HepG2 (cell line): ENCODE data around the gene RNF6. TPM values are rescaled to one million over a fixed set of nuclear protein-coding genes. Genes with fewer than 3 reads are reported as not detected.

Source experiments
- BCL6 ChIP-seq: IDR thresholded peaks from 2 replicates; pipeline ENCODE4 v1.6.1; 2016; ENCODE audit warnings: missing genetic modification reagents, missing compliant biosample characterization
- CENPX ChIP-seq: sonication (generic); formaldehyde crosslinking; IDR thresholded peaks from 2 replicates; pipeline ENCODE4 v1.9.0; 2021; ENCODE audit warnings: mild to moderate bottlenecking, missing genetic modification reagents, moderate library complexity
- DPF2 ChIP-seq: sonication (generic); formaldehyde crosslinking; IDR thresholded peaks from 2 replicates; pipeline ENCODE4 v1.4.0; 2020; ENCODE audit warnings: mild to moderate bottlenecking, low read depth, missing genetic modification reagents, borderline replicate concordance
- E2F1 ChIP-seq: sonication (generic); formaldehyde crosslinking; IDR thresholded peaks from 2 replicates; pipeline ENCODE4 v1.5.0; 2020; ENCODE audit warnings: missing genetic modification reagents
- HINFP ChIP-seq: sonication (generic); formaldehyde crosslinking; IDR thresholded peaks from 2 replicates; pipeline ENCODE4 v1.4.0; 2020; ENCODE audit warnings: low read depth, mild to moderate bottlenecking, missing genetic modification reagents
- KLF9 ChIP-seq: IDR thresholded peaks from 2 replicates; pipeline ENCODE4 v1.6.1; 2016; ENCODE audit warnings: low read depth
- MIER2 ChIP-seq: IDR thresholded peaks from 2 replicates; pipeline ENCODE4 v1.6.1; 2016; ENCODE audit warnings: missing biosample characterization, missing genetic modification reagents
- NAIF1 ChIP-seq: sonication (generic); formaldehyde crosslinking; IDR thresholded peaks from 2 replicates; pipeline ENCODE4 v1.5.0; 2020; ENCODE audit warnings: mild to moderate bottlenecking, missing genetic modification reagents, borderline replicate concordance
- NCOR1 ChIP-seq: fragments of 200-600 bp; sonication (generic); IDR thresholded peaks from 2 replicates; pipeline ENCODE4 v1.7.0; 2017; ENCODE audit warnings: antibody characterized with exemption, low read length, borderline replicate concordance
- PHF8 ChIP-seq: sonication (generic); formaldehyde crosslinking; IDR thresholded peaks from 2 replicates; pipeline ENCODE4 v1.5.0; 2020; ENCODE audit warnings: missing genetic modification reagents
- POLR2A ChIP-seq, 2 experiments: IDR thresholded peaks; 2 replicates each; pipeline ENCODE4 v1.6.1; 2011; ENCODE audit warnings: low read depth in 2 of 2, low read length in 2 of 2, mild to moderate bottlenecking in 1 of 2, moderate library complexity in 1 of 2; ENCODE audit not compliant: insufficient read depth in 1 of 2
- RCOR2 ChIP-seq: IDR thresholded peaks from 2 replicates; pipeline ENCODE4 v1.6.1; 2016; ENCODE audit warnings: missing biosample characterization, missing genetic modification reagents
- SRF ChIP-seq: IDR thresholded peaks from 2 replicates; pipeline ENCODE4 v1.6.1; 2011; ENCODE audit warnings: mild to moderate bottlenecking, low read depth, low read length, moderate library complexity
- SRY ChIP-seq: sonication (generic); formaldehyde crosslinking; IDR thresholded peaks from 2 replicates; pipeline ENCODE4 v1.8.0; 2022; ENCODE audit warnings: mild to moderate bottlenecking, missing genetic modification reagents
- TGIF2 ChIP-seq: IDR thresholded peaks from 2 replicates; pipeline ENCODE4 v1.6.1; 2016; ENCODE audit warnings: control low read depth, missing compliant biosample characterization
- ZBTB49 ChIP-seq: sonication (generic); formaldehyde crosslinking; IDR thresholded peaks from 2 replicates; pipeline ENCODE4 v1.4.0; 2020; ENCODE audit warnings: missing genetic modification reagents, borderline replicate concordance
- ZFP1 ChIP-seq: IDR thresholded peaks from 2 replicates; pipeline ENCODE4 v1.6.1; 2016
- ZNF138 ChIP-seq: sonication (generic); formaldehyde crosslinking; IDR thresholded peaks from 2 replicates; pipeline ENCODE4 v1.5.0; 2020; ENCODE audit warnings: mild to moderate bottlenecking, low read depth, missing genetic modification reagents
- ZNF24 ChIP-seq: fragments of 450-650 bp; IDR thresholded peaks from 2 replicates; pipeline ENCODE4 v1.6.1; 2017; ENCODE audit warnings: antibody characterized with exemption, mild to moderate bottlenecking
- ZNF30 ChIP-seq: sonication (generic); formaldehyde crosslinking; IDR thresholded peaks from 2 replicates; pipeline ENCODE4 v1.5.0; 2020; ENCODE audit warnings: mild to moderate bottlenecking, missing genetic modification reagents
- ZNF430 ChIP-seq: sonication (generic); formaldehyde crosslinking; IDR thresholded peaks from 2 replicates; pipeline ENCODE4 v1.9.0; 2021; ENCODE audit warnings: mild to moderate bottlenecking, missing genetic modification reagents
- ZNF605 ChIP-seq: sonication (generic); formaldehyde crosslinking; IDR thresholded peaks from 2 replicates; pipeline ENCODE4 v1.8.0; 2022; ENCODE audit warnings: mild to moderate bottlenecking, missing genetic modification reagents
- ZNF644 ChIP-seq: IDR thresholded peaks from 2 replicates; pipeline ENCODE4 v1.6.1; 2016; ENCODE audit warnings: low read depth
- ZNF800 ChIP-seq: sonication (generic); formaldehyde crosslinking; IDR thresholded peaks from 2 replicates; pipeline ENCODE4 v1.4.0; 2020; ENCODE audit warnings: missing genetic modification reagents
- ZNF850 ChIP-seq: sonication (generic); formaldehyde crosslinking; conservative IDR thresholded peaks from 2 replicates; pipeline ENCODE4 v1.9.0; 2021; ENCODE audit warnings: mild to moderate bottlenecking, missing genetic modification reagents
- polyA plus RNA-seq, 8 experiments: library from polyadenylated mRNA; depleted of rRNA in 3 of 8; stranded (reverse) in 7 of 8; unstranded in 1 of 8; fragments of >200 nt; fragmentation: Illumina TruSeq in 4 of 8; extraction: Trizol in 4 of 8; gene quantifications; 2 replicates each; pipeline versions ENCODE4 v1.2.1 to v1.2.3, GENCODE V29; 2011 to 2016; ENCODE audit warnings: low read depth in 4 of 8, missing spikeins in 1 of 8, mixed read lengths in 1 of 8; ENCODE audit not compliant: insufficient read depth in 1 of 8
- total RNA-seq, 5 experiments: library from RNA; depleted of rRNA; stranded (reverse); fragments of >200 nt; fragmentation: Illumina TruSeq; extraction: Trizol; gene quantifications; 2 replicates each; pipeline ENCODE4 v1.2.3, GENCODE V29; 2016; ENCODE audit warnings: low read depth in 1 of 5

Gene RNF6
- total and polyA plus RNA-seq, 2 of the 13 experiments (the other 11 are each of a cell fraction or from before 2014, with no cell fraction given) = 14.6 to 36.8 TPM

- TF ChIP-seq ZNF30 (CRISPR knock-in tag) (no peak), ZNF430 (CRISPR knock-in tag) (peak; percentile 55), SRF (peak; percentile 32; the same call in 1 of the 2 replicates), ZFP1 (CRISPR knock-in tag) (no peak), KLF9 (CRISPR knock-in tag) (no peak), RCOR2 (CRISPR knock-in tag) (no peak), PHF8 (CRISPR knock-in tag) (peak; percentile 95), ZNF644 (CRISPR knock-in tag) (0 out of 2 replicates have a peak, but pooled peaks have one; percentile 45), ZNF800 (CRISPR knock-in tag) (0 out of 2 replicates have a peak, but pooled peaks have one; percentile 62), POLR2A (IDR thresholded peaks at IDR 0.05; ENCODE audit: insufficient read depth in 1 of 2, low read depth in 2 of 2, low read length in 2 of 2) (peak; percentile 65 to 92), NAIF1 (no peak), ZNF605 (CRISPR knock-in tag) (peak; percentile 84), MIER2 (CRISPR knock-in tag) (peak; percentile 46; the same call in 1 of the 2 replicates), NCOR1 (peak; percentile 41; the same call in 1 of the 2 replicates), BCL6 (CRISPR knock-in tag) (peak; percentile 72), HINFP (no peak), SRY (CRISPR knock-in tag) (no peak; the same call in 1 of the 2 replicates), TGIF2 (peak; percentile 6; the same call in 1 of the 2 replicates), ZNF24 (0 out of 2 replicates have a peak, but pooled peaks have one; percentile 36), ZNF850 (CRISPR knock-in tag) (no peak), E2F1 (CRISPR knock-in tag) (peak; percentile 53; the same call in 1 of the 2 replicates), ZBTB49 (CRISPR knock-in tag) (no peak), ZNF138 (CRISPR knock-in tag) (no peak), CENPX (no peak), DPF2 (CRISPR knock-in tag) (no peak)
These were observed at the start of gene RNF6 (continued) for GRCh38 chr13:26221721-26222519.
